ENCODE data around the gene RAD21L1. TPM values are rescaled to one million over a fixed set of nuclear protein-coding genes. Genes with fewer than 3 reads are reported as not detected.

RAD21L1 gene
- polyA plus RNA-seq, 3 donors, result not detected

GRCh38 chr20:1274485-1275311, 48.9 kb downstream of the RAD21L1 start:
- 98% methylated on average over 13 of the region's 14 CpGs for WGBS (ENCODE audit: insufficient coverage)
- Histone ChIP-seq H3K9me3 (replicated peaks in 1 of 2; ENCODE audit: control insufficient read depth in 1 of 2, insufficient read depth in 1 of 2, low read length in 2 of 2) (no peaks in the 10 kb centered on the region), H3K4me1 (ENCODE audit: control insufficient read depth in 1 of 2, insufficient read depth in 2 of 2, low read length in 2 of 2) (no peaks in the 10 kb centered on the region), H3K4me2 (replicated peaks; ENCODE audit: extremely low read depth, low read length, poor library complexity, severe bottlenecking) (no peak overlapping the region), H3K36me3 (replicated peaks in 1 of 2; ENCODE audit: control insufficient read depth in 1 of 2, insufficient read depth in 2 of 2, low read length in 2 of 2) (no peaks in the 10 kb centered on the region), H3K4me3 (replicated peaks in 1 of 3; ENCODE audit: low read depth in 2 of 3, low read length in 3 of 3) (no peak overlapping the region), H3K27me3 (ENCODE audit: control insufficient read depth in 2 of 2, insufficient read depth in 2 of 2, low read length in 2 of 2) (no peaks in the 10 kb centered on the region), H2AFZ (ENCODE audit: insufficient read depth, low read depth, low read length, poor library complexity, severe bottlenecking) (no peak overlapping the region), H3K79me2 (ENCODE audit: insufficient read depth, low read length) (no peaks in the 10 kb centered on the region), H3K27ac (ENCODE audit: low read depth in 1 of 2, low read length in 2 of 2) (no peak overlapping the region), H3K9ac (ENCODE audit: insufficient read depth, low read length, poor library complexity, severe bottlenecking) (no peak overlapping the region), H4K20me1 (ENCODE audit: insufficient read depth, low read length) (no peaks in the 10 kb centered on the region)
- Mint-ChIP-seq H3K4me3 (no peak overlapping the region), H3K9me3 (no peaks in the 10 kb centered on the region), H3K27me3 (ENCODE audit: low read depth in 3 of 3) (peaks cover 0 to 4% (median 0%) of the 10 kb centered on the region in 3 donors), H3K36me3 (no peaks in the 10 kb centered on the region), H3K27ac (no peak overlapping the region), H3K4me1 (no peaks in the 10 kb centered on the region)
- no peak for TF ChIP-seq CTCF (IDR thresholded peaks at IDR 0.05)
- no peak for DNase-seq
- intact Hi-C loops (cut with micrococcal nuclease), result no loop called here

GRCh38 chr20:1275919-1276318, 50.1 kb downstream of the RAD21L1 start:
- Histone ChIP-seq H3K36me3 (replicated peaks in 1 of 2; ENCODE audit: control insufficient read depth in 1 of 2, insufficient read depth in 2 of 2, low read length in 2 of 2) (no peaks in the 10 kb centered on the region), H3K27ac (ENCODE audit: low read depth in 1 of 2, low read length in 2 of 2) (no peak overlapping the region), H3K4me3 (replicated peaks in 1 of 3; ENCODE audit: low read depth in 2 of 3, low read length in 3 of 3) (no peak overlapping the region), H3K4me1 (ENCODE audit: control insufficient read depth in 1 of 2, insufficient read depth in 2 of 2, low read length in 2 of 2) (no peaks in the 10 kb centered on the region), H4K20me1 (ENCODE audit: insufficient read depth, low read length) (no peaks in the 10 kb centered on the region), H2AFZ (ENCODE audit: insufficient read depth, low read depth, low read length, poor library complexity, severe bottlenecking) (no peak overlapping the region), H3K9me3 (replicated peaks in 1 of 2; ENCODE audit: control insufficient read depth in 1 of 2, insufficient read depth in 1 of 2, low read length in 2 of 2) (no peaks in the 10 kb centered on the region), H3K27me3 (ENCODE audit: control insufficient read depth in 2 of 2, insufficient read depth in 2 of 2, low read length in 2 of 2) (no peaks in the 10 kb centered on the region), H3K4me2 (replicated peaks; ENCODE audit: extremely low read depth, low read length, poor library complexity, severe bottlenecking) (no peak overlapping the region), H3K9ac (ENCODE audit: insufficient read depth, low read length, poor library complexity, severe bottlenecking) (no peak overlapping the region), H3K79me2 (ENCODE audit: insufficient read depth, low read length) (no peaks in the 10 kb centered on the region)
- Mint-ChIP-seq H3K27ac (no peak overlapping the region), H3K27me3 (ENCODE audit: low read depth in 3 of 3) (peaks cover 0 to 5% (median 2%) of the 10 kb centered on the region in 3 donors), H3K4me1 (no peaks in the 10 kb centered on the region), H3K36me3 (no peaks in the 10 kb centered on the region), H3K4me3 (no peak overlapping the region), H3K9me3 (no peaks in the 10 kb centered on the region)
- whole genome bisulfite sequencing (ENCODE audit: insufficient coverage), result no CpG with 5 or more reads among the region's 2 CpGs
- no peak for DNase-seq
- intact Hi-C loops (cut with micrococcal nuclease), result no loop called here
- no peak for TF ChIP-seq CTCF (IDR thresholded peaks at IDR 0.05)
